A673 (cell line): ENCODE results near the gene ZNF793. TPM values are rescaled to one million over a fixed set of nuclear protein-coding genes. Genes with fewer than 3 reads are reported as not detected.

Experiments used
- BruUV-seq: library from RNA; stranded (reverse); fragments of 400-500 nt; replicated peaks from 2 replicates; lab custom pipeline; 2021; lab: Mats Ljungman, UMichigan
- CTCF ChIA-PET: fragments of 300-600 bp; sonication (Branson Sonifier 250); formaldehyde crosslinking; loops from one replicate; lab custom pipeline; 2022; ENCODE audit warnings: antibody characterized with exemption; lab: Charles Lee
- POLR2A ChIA-PET: fragments of 300-600 bp; sonication (Branson Sonifier 250); formaldehyde crosslinking; loops from one replicate; lab custom pipeline; 2022; ENCODE audit warnings: antibody characterized with exemption; ENCODE audit not compliant: low non-redundant PET; lab: Charles Lee
- DNase-seq: peaks from one replicate; pipeline ENCODE4 v3.0.0-alpha.2; 2015; ENCODE audit warnings: low spot score
- H3K27ac ChIP-seq: fragments of 200-600 bp; sonication (generic); 2 replicates; pipeline ENCODE4 v1.5.1; 2016; ENCODE audit warnings: mixed run types, low read depth, mild to moderate bottlenecking, mixed read lengths, antibody characterized with exemption, low read length; ENCODE audit not compliant: poor library complexity, severe bottlenecking
- H3K27me3 ChIP-seq: fragments of 200-600 bp; sonication (generic); replicated peaks from 2 replicates; pipeline ENCODE4 v1.6.1; 2017; ENCODE audit warnings: mixed run types, low read depth, mild to moderate bottlenecking, mixed read lengths, antibody characterized with exemption, low read length; ENCODE audit not compliant: insufficient read depth, poor library complexity
- H3K36me3 ChIP-seq: fragments of 200-600 bp; sonication (generic); 2 replicates; pipeline ENCODE4 v1.6.1; 2016; ENCODE audit warnings: mixed run types, mild to moderate bottlenecking, mixed read lengths, antibody characterized with exemption, low read length; ENCODE audit not compliant: insufficient read depth, poor library complexity, severe bottlenecking
- H3K4me1 ChIP-seq: fragments of 200-600 bp; sonication (generic); 2 replicates; pipeline ENCODE4 v1.6.1; 2017; ENCODE audit warnings: mixed run types, mild to moderate bottlenecking, mixed read lengths, antibody characterized with exemption, low read length; ENCODE audit not compliant: insufficient read depth, poor library complexity, severe bottlenecking
- H3K4me3 ChIP-seq: fragments of 200-600 bp; sonication (generic); 2 replicates; pipeline ENCODE4 v1.5.1; 2016; ENCODE audit warnings: low read depth, mixed run types, mild to moderate bottlenecking, mixed read lengths, low read length; ENCODE audit not compliant: poor library complexity, severe bottlenecking
- H3K9me3 ChIP-seq: fragments of 200-600 bp; sonication (generic); 2 replicates; pipeline ENCODE4 v1.6.1; 2016; ENCODE audit warnings: mixed run types, low read depth, mild to moderate bottlenecking, mixed read lengths, antibody characterized with exemption, low read length; ENCODE audit not compliant: poor library complexity, severe bottlenecking
- EZH2 ChIP-seq: fragments of 200-600 bp; sonication (generic); IDR thresholded peaks from 2 replicates; pipeline ENCODE4 v1.6.1; 2017; ENCODE audit warnings: borderline replicate concordance, low read depth, mild to moderate bottlenecking, mixed read lengths, antibody characterized with exemption, low read length; ENCODE audit not compliant: poor library complexity, severe bottlenecking
- intact Hi-C: fragments of 100-400 bp; cut with micrococcal nuclease; formaldehyde crosslinking; loops from one replicate; pipeline ENCODE4 v1.10.0; 2022; ENCODE audit not compliant: unreplicated experiment
- total RNA-seq: library from RNA; stranded (reverse); gene quantifications from 2 replicates; pipeline ENCODE4 v1.2.3, GENCODE V29; 2021
- TF ChIP-seq, protein P1 (sequence below): fragments of 300-800, 200-600 bp; sonication (generic); conservative IDR thresholded peaks from 2 replicates; pipeline ENCODE4 v1.5.1; 2017; ENCODE audit warnings: low read depth, mild to moderate bottlenecking, antibody characterized with exemption, low read length, moderate library complexity, mixed read lengths

Gene ZNF793
- total RNA-seq, 1 experiment from 2014 or later, result 1.2 TPM

GRCh38 chr19:37467608-37468090 is 39.1 kb upstream of the ZNF793 start:
- no peak for TF ChIP-seq EZH2
- TF ChIP-seq, protein P1, sequence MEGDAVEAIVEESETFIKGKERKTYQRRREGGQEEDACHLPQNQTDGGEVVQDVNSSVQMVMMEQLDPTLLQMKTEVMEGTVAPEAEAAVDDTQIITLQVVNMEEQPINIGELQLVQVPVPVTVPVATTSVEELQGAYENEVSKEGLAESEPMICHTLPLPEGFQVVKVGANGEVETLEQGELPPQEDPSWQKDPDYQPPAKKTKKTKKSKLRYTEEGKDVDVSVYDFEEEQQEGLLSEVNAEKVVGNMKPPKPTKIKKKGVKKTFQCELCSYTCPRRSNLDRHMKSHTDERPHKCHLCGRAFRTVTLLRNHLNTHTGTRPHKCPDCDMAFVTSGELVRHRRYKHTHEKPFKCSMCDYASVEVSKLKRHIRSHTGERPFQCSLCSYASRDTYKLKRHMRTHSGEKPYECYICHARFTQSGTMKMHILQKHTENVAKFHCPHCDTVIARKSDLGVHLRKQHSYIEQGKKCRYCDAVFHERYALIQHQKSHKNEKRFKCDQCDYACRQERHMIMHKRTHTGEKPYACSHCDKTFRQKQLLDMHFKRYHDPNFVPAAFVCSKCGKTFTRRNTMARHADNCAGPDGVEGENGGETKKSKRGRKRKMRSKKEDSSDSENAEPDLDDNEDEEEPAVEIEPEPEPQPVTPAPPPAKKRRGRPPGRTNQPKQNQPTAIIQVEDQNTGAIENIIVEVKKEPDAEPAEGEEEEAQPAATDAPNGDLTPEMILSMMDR, result no peak
- H3K4me1 ChIP-seq, result peaks cover 2% of the 10 kb centered on the region
- H3K4me3 ChIP-seq, result peak overlapping the region; percentile 70
- BruUV-seq, result no TSS peak
- CTCF ChIA-PET, result no interaction called here
- intact Hi-C loops, result no loop called here
- no peak for DNase-seq
- H3K27ac ChIP-seq, result peak overlapping the region; percentile 87
- H3K27me3 ChIP-seq, result no peaks in the 10 kb centered on the region
- peaks cover 19% of the 10 kb centered on the region for H3K9me3 ChIP-seq
- POLR2A ChIA-PET, result no interaction called here
- H3K36me3 ChIP-seq, result peaks cover 14% of the 10 kb centered on the region

GRCh38 chr19:37468961-37469777 is 37.6 kb upstream of the ZNF793 start, which contains the start of gene ZNF570:
TSS of gene ZNF570 (plus strand) at chr19:37469356. CDS start at chr19:37470355, 999 bp downstream.
- Histone ChIP-seq H3K4me3 (peak within 1 kb of the TSS; percentile 65), H3K27me3 (no peaks in the 10 kb centered on the region), H3K27ac (peak within 1 kb of the TSS; percentile 74), H3K4me1 (peaks cover 2% of the 10 kb centered on the region), H3K36me3 (peaks cover 11% of the 10 kb centered on the region), H3K9me3 (peaks cover 21% of the 10 kb centered on the region)
- CTCF ChIA-PET, result no interaction called here
- POLR2A ChIA-PET, result no interaction called here
- peak; percentile 93 for DNase-seq
- TSS peak; percentile 47 for BruUV-seq
- intact Hi-C loops, result no loop called here
- no peak for TF ChIP-seq EZH2
- TF ChIP-seq, protein P1, result no peak

DNA sequence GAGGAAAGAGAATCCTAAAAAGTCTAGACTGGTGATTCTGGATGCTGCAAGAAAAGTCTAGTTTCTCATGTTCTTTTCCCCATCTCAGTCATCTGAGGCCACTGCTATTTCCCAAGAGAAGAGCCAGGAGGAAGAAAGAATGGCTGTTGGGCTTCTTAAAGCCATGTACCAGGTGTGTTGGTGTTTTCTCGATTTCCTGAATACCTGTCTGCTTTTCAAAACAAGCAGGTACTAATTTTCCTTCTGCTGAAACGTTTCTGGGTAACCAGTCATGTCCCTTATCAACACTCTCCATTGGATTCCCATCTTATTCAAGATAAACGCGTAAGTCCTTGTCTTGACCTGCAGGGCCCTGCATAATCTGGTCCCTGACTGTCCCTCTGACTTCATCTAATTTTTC is 36.5 kb upstream of the ZNF793 start:
- POLR2A ChIA-PET, result interaction anchor here (0.6 kb wide), 1 partner anchor 897 kb away, joined by 18 read pairs; no protein-coding TSS in a partner anchor

More for the DNA sequence above, 36.5 kb upstream of the ZNF793 start:
- BruUV-seq, result no TSS peak
- no peak for DNase-seq
- H3K9me3 ChIP-seq, result peaks cover 17% of the 10 kb centered on the region
- H3K36me3 ChIP-seq, result peaks cover 1% of the 10 kb centered on the region
- intact Hi-C loops, result no loop called here
- H3K27ac ChIP-seq, result no peak overlapping the region
- TF ChIP-seq, protein P1, result no peak
- TF ChIP-seq EZH2, result no peak
- H3K4me1 ChIP-seq, result peaks cover 2% of the 10 kb centered on the region
- peak overlapping the region; percentile 65 for H3K4me3 ChIP-seq
- CTCF ChIA-PET, result interaction anchor here (0.6 kb wide), 1 partner anchor 1066 kb away, joined by 3 read pairs; no protein-coding TSS in a partner anchor
- no peaks in the 10 kb centered on the region for H3K27me3 ChIP-seq
